C4-2B (cell line): ENCODE data around the gene DOCK3.

Experiments used
- H3K27ac ChIP-seq: fragments of 450-650 bp; 2 replicates; pipeline ENCODE4 v1.5.1; 2017
- ZFX ChIP-seq: fragments of 450-650 bp; IDR thresholded peaks from 2 replicates; pipeline ENCODE4 v1.6.1; 2017
- TF ChIP-seq, protein P1 (sequence below): fragments of 450-650 bp; conservative IDR thresholded peaks from 2 replicates; pipeline ENCODE4 v1.5.1; 2017; ENCODE audit warnings: mild to moderate bottlenecking

DOCK3 gene

DNA sequence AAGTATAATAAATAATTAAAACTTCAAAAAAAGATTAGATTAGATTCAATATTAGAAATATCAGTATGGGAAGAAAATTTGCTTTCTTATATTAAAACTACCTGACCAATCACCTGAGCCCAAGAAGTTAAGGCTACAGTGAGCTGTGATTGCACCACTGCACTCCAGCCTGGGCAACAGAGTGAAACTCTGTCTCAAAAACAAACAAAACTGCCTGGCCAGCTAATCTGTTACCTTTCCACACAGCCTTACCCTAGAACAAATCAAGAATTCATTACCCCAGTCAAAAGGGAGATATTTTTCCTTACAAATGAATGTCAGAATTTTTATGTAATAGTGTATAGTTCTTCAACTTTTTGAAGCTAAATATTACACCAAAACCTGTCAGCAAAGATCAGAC, 593.4 kb downstream of the DOCK3 start:
- H3K27ac ChIP-seq, result no peak overlapping the region

DNA sequence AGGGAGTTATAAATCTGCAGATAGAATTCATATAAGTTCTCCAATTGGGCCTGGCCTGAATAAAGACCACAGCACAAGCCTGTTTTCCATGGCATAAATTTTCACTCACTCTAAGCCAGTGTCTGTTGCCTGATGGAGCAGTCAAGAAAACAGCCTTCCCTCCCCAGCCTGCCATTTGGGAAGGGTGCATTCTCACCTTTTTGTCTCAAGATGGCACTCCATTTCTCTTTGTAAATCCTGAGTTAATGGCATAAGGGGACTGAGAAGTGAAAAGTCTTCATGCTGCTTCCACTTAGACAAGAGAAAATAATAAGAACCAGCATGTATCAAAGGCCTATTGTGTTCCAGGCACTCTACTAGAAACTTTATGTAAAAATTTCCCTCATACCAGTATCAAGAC, 594.7 kb downstream of the DOCK3 start:
- H3K27ac ChIP-seq, result no peak overlapping the region

More for the DNA sequence above, 593.4 kb downstream of the DOCK3 start:
- TF ChIP-seq, protein P1, sequence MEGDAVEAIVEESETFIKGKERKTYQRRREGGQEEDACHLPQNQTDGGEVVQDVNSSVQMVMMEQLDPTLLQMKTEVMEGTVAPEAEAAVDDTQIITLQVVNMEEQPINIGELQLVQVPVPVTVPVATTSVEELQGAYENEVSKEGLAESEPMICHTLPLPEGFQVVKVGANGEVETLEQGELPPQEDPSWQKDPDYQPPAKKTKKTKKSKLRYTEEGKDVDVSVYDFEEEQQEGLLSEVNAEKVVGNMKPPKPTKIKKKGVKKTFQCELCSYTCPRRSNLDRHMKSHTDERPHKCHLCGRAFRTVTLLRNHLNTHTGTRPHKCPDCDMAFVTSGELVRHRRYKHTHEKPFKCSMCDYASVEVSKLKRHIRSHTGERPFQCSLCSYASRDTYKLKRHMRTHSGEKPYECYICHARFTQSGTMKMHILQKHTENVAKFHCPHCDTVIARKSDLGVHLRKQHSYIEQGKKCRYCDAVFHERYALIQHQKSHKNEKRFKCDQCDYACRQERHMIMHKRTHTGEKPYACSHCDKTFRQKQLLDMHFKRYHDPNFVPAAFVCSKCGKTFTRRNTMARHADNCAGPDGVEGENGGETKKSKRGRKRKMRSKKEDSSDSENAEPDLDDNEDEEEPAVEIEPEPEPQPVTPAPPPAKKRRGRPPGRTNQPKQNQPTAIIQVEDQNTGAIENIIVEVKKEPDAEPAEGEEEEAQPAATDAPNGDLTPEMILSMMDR, result no peak
- no peak for TF ChIP-seq ZFX

DNA sequence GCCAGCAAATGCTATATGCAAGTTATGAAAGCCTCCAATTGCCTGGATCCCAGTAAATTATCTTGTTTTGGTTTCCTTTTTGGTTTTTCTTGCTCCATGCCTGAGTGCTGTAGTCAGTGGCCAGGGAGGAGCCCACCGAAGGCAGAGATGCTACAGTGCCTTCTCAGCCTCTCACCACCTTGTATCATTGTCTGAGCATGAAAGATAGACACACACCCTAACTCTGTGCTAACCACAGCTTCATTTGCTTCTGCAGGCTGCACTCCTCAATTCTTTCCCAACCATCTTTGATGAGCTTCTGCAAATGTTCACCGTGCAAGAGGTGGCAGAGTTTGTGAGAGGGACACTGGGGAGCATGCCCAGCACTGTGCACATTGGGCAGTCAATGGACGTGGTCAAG, 595.8 kb downstream of the DOCK3 start:
- H3K27ac ChIP-seq, result no peak overlapping the region
- TF ChIP-seq, protein P1, result no peak
- TF ChIP-seq ZFX, result no peak

More for the DNA sequence above, 594.7 kb downstream of the DOCK3 start:
- TF ChIP-seq, protein P1, result peak; percentile 15
- no peak for TF ChIP-seq ZFX

DNA sequence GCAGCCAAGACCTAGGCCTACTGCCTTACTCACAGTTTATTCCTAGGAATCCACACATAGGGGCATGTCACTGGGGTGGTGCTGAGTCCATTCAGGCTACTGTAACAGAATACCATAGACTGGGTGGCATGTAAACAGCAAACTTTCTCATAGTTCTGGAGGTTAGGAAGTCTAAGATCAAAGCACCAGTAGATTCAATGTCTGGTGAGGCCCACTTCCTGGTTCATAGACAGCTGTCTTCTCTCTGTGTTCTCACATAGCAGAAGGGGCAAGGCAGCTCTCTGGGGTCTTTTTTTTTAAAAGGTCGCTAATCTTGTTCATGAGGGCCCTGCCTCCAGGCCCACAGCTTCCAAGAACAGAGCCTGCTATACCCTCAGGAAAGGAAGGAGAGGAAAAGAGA, 596.4 kb downstream of the DOCK3 start:
- no peak overlapping the region for H3K27ac ChIP-seq
- no peak for TF ChIP-seq ZFX
- TF ChIP-seq, protein P1, result no peak

DNA sequence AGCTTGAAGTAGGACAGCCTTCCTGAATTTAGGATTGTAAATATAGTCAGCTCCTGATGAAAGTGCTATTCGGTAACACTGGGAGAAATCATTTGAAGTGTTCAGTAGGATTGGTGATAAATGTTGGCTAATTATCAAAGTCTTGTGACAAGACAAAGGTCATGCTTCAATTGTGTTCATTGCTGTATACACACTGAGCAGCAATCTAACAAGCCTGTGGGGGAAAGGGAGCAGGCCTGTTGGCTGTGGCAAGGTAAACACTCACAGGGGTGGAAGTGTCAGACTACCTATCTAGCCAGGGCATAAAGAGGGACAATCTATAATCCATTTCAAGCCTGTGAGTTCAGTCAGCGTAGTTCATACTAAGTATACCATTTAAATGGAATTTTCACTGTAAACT, 599.3 kb downstream of the DOCK3 start:
- no peak overlapping the region for H3K27ac ChIP-seq
- TF ChIP-seq ZFX, result no peak
- TF ChIP-seq, protein P1, result no peak

DNA sequence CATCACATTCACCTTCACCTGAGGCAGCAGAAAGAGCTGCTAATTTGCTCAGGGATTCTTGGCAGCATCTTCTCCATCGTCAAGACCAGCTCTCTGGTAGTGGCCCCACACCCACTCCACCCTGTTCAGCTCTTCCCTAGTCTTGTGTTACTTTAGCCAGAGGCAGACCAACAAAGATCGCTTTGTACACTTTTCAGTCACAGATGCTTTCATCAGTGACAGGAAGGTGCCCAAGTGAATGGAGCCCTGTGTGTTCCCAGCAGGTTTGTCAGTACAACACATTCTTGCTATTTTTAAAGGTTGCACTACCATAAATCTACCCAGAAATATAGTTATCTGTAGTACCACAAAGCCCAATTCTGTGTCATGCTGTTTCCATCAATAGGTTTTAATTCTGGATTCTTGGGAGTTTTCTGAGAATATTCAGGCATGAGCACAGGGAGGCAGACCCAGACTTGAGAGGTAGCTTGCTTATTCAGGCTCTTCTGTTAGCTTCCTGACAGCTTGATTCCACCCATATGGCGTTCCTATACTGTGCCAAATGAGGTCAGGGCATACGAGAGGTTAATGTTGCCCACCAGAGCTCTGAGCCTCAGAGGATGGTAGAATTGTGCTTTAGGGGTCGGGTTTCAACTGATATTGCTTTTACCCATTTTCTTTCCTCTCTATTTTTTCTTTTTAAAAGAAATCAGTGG, 600.5 kb downstream of the DOCK3 start:
- TF ChIP-seq, protein P1, result no peak
- TF ChIP-seq ZFX, result no peak
- no peak overlapping the region for H3K27ac ChIP-seq

DNA sequence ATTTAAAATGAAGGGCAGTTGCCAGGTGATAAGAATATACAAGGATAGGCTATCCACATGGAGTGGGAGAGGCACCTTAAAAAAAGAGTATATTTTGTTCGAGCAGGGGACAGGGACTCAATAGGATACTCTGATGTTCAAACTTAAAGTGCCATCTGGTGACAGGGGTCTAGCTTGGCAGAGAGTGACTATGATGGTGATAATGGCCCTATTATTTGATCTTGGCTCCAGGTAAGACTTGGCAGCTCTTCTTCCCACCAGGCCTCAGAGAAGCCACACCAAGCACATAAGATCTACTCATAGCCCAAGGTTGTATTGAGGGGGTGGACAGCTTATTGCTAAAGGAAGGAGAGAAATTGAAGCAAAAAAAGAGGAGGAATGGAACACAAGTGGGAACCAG, 601.3 kb downstream of the DOCK3 start:
- no peak overlapping the region for H3K27ac ChIP-seq
- TF ChIP-seq ZFX, result no peak
- TF ChIP-seq, protein P1, result no peak
